HEK293T (cell line): ENCODE data around the gene SPPL3.
"Not testable (repeated sequence)": the region's sequence is repeated elsewhere in the genome, so short reads cannot be mapped to it uniquely, and the experiment has no call there.

ENCODE experiments used
- ARNT ChIP-seq: fragments of 450-650 bp; IDR thresholded peaks from 2 replicates; pipeline ENCODE4 v1.6.1; 2017; ENCODE audit warnings: mild to moderate bottlenecking
- ELF4 ChIP-seq: fragments of 450-650 bp; IDR thresholded peaks from 2 replicates; pipeline ENCODE4 v1.6.1; 2017; ENCODE audit warnings: antibody characterized with exemption
- FOXM1 ChIP-seq: fragments of 450-650 bp; IDR thresholded peaks from 2 replicates; pipeline ENCODE4 v1.6.1; 2017; ENCODE audit warnings: mild to moderate bottlenecking, borderline replicate concordance
- PKNOX1 ChIP-seq: fragments of 450-650 bp; IDR thresholded peaks from 2 replicates; pipeline ENCODE4 v1.6.1; 2016
- SP1 ChIP-seq: fragments of 450-650 bp; IDR thresholded peaks from 2 replicates; pipeline ENCODE4 v1.6.1; 2017

GRCh38 chr12:120950260-120950799 lies 46.2 kb upstream of the SPPL3 start:
- TF ChIP-seq SP1, ARNT, ELF4, PKNOX1, FOXM1: not testable (repeated sequence)
